Activated CD4-positive, alpha-beta T cell treated with anti-CD3 and anti-CD28 coated beads, Interleukin-2, amount 50 U/mL, for 16 hours (primary cell): Measurements from ENCODE around the gene HECTD2.
"Not testable (repeated sequence)": the region's sequence is repeated elsewhere in the genome, so short reads cannot be mapped to it uniquely, and the experiment has no call there.

Experiments
- DNase-seq: peaks from one replicate; pipeline ENCODE4 v3.0.0-alpha.2; 2020

The HECTD2 gene, protein sequence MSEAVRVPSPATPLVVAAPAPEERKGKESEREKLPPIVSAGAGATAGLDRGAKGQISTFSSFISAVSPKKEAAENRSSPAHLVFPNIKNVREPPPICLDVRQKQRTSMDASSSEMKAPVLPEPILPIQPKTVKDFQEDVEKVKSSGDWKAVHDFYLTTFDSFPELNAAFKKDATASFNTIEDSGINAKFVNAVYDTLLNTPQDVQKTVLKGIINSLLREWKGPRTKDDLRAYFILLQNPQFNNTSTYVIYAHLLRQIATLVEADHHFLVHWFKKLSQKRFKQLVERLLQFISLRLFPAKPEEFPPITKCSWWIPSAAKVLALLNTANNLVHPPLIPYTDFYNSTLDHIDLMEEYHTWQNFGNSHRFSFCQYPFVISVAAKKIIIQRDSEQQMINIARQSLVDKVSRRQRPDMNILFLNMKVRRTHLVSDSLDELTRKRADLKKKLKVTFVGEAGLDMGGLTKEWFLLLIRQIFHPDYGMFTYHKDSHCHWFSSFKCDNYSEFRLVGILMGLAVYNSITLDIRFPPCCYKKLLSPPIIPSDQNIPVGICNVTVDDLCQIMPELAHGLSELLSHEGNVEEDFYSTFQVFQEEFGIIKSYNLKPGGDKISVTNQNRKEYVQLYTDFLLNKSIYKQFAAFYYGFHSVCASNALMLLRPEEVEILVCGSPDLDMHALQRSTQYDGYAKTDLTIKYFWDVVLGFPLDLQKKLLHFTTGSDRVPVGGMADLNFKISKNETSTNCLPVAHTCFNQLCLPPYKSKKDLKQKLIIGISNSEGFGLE

DNA sequence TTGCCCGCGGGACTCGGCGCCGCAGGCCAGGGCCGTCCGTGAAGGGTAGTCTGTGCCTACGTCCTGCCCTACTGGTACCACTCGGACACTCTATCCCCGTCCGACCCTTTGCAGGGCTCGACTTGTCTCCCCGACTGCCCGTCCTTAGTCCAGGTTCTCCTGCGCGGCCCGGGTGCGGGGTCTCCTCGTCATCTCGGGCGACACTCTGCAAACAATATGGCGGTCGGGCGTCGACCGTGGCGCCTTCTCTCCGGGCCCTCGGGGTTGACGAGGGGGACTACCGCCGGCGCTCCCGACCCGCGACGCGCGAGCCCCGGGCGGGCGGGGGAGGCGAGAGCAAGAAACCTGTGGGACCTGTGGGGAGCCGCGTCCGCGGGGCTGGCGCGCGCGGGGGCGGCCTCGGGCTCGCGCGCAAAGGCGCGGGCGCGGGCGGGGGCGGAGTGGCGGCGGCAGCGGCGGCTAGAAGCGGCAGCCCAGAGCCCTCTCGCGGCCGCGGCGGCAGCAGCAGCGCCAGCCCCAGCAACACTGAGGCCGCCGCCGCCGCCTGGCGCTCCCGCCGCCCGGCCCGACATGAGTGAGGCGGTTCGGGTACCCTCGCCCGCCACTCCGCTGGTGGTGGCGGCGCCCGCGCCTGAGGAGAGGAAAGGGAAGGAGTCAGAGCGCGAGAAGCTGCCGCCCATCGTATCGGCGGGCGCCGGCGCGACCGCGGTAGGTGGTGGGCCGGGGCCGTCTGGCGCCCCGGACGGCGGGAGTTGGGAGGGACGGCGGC lies at the start of gene HECTD2:
TSS of gene HECTD2 (plus strand) at position 476 of the 769 bp plus-strand sequence. CDS start at position 571, 95 bp downstream.
- peak; percentile 78 for DNase-seq

DNA sequence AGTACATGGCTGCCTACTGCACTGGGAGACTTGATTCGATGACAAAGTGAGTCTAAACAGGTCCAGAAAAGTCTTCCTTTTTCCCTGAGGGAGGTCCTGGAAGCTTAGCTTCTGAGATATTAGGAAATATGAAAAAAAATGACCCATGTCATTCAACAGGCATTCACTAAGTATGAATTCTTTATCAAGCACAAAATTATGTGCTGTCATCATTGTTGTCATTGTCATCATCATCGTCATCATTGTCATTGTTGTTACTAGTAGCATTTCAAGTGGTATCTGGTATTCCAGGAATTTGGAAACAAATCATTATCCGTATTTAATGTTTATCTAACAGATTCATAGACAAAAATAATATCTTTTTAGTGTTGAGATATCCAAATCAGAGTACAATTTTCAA lies 49.7 kb upstream of the HECTD2 start:
- DNase-seq: no peak

DNA sequence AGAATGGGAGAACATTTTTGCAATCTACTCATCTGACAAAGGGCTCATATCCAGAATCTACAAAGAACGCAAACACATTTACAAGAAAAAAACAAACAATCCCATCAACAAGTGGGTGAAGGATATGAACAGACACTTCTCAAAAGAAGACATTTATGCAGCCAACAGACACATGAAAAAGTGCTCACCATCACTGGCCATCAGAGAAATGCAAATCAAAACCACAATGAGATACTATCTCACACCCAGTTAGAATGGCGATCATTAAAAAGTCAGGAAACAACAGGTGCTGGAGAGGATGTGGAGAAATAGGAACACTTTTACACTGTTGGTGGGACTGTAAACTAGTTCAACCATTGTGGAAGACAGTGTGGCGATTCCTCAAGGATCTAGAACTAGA lies 44.6 kb upstream of the HECTD2 start:
- not testable (repeated sequence) for DNase-seq

DNA sequence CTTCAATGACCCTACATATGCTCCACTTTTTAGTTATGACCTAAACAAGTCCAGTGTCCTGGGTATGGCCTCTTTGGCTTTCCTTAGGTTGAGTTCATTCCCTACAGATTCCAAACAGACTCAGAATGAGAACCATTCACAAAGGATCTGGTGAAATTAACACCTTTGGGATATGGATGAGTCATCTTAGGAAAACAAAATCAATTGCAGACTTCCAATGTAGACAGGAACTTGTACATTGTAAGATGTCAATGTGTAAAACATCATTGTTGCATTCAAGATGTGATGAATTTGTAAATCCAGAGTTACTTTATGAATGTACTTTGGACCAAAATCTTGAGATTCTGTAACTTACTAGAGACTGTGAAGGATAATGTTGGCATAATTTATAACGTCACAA lies 43.4 kb upstream of the HECTD2 start:
- no peak for DNase-seq

DNA sequence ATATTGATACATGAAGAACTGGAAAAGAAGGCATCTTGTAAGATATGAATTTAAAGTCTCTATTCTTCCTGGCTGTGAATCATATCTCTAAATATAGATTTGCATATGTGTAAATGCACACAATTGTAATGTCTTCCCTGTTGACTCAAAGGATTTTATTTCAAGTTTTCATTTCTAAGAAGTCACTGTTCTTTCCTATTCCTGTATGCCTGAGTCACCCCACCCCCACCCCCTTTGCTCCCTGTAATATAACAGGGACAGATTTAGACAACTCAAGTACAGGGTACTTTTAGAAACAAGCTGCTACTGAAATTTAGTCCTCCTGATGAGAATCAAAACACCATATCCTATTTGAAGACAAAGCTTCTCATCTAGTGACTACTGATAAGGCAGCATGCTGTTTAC lies 43.0 kb upstream of the HECTD2 start:
- DNase-seq: no peak

DNA sequence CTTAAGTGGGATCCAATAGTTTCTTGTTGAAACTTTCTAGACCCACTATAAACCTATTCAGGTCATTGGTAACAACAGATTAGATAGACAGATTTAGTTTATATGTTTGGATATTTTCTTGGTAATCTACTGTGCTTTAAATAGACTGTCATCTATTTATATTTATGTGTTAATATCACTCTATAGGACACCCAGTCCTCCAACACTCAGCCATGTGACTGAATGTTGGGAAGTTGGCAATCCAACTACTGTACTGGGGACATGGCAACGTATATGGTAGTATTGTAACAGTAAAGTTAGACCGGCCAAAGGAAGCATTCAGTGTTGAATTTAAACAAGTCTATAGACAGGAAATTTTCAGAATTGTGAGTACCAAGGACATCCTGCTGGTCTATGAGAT lies 42.6 kb upstream of the HECTD2 start:
- DNase-seq: no peak

DNA sequence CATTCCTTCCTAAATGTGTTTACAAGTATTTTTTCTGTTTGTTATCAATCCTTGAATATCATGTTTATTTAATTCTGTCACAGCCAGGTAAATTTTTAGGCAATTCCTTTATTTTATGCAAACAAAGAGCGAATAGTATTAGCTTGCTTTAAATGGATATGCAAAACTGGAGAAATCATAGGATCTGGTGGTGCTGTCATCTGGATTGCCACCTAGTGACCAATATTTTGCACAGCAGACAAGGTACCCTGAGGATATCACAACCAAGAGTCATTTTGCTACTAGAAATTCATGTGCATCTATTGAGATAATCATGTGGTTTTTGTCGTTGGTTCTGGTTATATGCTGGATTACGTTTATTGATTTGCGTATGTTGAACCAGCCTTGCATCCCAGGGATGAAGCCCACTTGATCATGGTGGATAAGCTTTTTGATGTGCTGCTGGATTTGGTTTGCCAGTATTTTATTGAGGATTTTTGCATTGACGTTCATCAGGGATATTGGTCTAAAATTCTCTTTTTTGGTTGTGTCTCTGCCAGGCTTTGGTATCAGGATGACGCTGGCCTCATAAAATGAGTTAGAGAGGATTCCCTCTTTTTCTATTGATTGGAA lies 40.1 kb upstream of the HECTD2 start:
- DNase-seq: not testable (repeated sequence)

DNA sequence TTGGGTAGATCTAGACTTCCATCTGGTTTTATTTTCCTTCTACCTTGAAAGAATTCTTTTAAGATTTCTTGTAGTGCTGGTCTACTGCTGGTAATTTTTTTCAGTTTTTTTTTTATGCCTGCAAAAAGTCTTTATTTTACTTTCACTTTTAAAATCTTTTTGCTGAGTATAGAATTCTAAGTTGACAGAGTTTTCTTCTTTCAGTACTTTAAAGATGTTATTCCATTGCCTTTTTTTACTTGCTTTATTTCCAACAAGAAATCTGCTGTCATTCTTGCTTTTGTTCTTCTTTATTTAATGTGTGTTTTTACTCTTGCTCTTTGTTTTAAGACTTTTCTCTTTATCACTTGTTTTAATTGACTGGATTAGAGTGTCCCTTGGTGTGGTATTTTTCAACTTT lies 36.1 kb upstream of the HECTD2 start:
- no peak for DNase-seq

DNA sequence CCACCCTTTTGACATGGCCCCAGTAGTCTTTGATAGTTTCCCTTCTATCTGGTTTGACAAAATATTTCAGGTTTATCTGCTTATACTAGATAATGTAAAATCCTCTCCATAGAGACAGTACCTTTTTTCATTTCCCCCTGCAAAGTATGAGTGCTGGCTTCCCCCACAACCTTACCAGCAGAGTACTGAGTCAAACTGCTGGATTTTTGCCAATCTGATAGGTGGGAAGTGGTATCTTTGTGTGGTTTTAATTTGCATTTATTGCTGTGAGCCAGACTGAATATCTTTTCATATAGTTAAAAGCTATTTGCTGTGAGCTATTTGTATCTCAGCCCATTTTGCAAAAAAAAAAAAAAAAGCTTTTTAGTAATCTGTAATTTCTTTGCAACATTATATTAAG lies 32.1 kb upstream of the HECTD2 start:
- DNase-seq: no peak

DNA sequence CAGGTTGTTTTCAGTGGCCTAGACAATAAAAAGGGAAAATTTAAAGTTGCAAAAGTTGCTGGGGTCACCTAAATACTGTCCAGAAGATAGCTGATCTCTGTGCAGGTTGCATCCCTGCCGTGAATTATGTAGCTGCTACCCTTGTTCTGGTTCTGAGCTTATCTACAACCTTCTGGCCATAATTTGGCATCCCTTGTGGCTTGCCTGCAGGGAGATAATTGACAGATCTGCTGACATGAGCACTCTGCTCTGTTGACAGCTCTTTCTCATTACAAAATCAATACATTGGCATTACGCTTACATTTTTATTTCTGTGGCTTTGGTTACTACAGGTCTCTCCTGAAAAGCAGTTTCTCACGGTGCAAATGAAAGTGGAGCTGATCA lies 29.3 kb upstream of the HECTD2 start:
- no peak for DNase-seq

DNA sequence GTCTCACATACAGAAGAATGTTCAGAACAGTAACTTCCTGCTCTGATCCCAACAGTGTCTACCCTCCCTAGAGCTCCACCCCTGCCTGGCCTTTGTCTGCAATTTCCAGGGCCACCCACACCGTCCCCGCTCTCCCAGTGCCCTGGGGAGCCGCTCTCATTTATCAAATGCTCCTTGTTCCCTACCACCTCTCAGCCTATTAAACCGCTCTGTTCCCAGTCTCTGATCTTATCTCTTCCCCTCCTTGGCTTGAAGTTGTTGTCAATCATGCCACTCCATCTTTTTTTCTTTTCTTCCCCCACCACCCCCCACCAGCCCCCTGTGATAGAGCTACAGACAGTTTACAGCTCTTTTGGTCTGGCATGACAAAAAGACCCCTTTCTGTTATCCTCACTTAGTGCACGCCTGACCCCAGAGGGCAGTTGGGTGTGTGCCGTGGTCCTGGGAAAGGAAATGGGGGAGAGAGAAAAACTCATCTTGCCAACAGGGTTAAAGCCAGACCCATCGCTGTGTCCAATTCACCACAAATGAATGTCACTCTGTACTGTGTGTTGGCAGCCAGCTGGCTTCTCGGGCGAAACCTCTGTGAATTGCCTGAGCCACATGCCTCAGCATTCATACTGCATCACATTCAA lies 28.8 kb upstream of the HECTD2 start:
- DNase-seq: no peak

DNA sequence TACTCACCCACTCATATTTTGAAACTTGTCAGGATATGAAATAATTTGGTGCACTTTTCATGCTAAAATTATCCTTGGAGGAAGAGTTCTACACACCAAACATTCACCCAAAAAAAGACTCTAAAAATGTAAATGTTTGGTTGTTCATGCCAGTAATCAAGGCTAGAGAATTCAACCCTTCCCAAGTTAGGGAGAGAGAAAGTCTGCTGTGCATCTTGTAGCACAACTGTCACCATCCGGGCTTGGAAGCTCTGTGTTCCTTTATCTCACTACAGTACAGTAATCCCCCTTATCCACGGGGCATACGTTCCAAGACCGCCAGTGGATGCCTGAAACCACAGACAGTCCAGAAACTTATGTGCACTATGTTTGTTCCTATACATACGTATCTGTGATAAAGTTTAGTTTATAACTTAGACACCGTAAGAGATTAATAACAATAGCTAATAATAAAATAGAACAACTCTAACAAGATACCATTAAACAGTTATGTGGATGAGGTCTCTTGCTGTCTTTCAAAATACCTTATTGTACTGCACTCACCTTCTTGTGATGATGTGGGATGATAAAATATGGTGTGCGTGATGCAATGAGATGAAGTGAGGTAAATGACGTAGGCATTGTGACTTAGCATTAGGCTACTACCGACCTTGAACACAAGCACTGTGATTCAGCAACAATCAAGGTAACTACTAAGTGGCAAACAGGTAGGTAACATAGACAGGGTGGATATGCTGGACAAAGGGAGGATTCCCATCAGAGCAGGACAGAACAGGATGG lies 24.6 kb upstream of the HECTD2 start:
- DNase-seq: no peak

DNA sequence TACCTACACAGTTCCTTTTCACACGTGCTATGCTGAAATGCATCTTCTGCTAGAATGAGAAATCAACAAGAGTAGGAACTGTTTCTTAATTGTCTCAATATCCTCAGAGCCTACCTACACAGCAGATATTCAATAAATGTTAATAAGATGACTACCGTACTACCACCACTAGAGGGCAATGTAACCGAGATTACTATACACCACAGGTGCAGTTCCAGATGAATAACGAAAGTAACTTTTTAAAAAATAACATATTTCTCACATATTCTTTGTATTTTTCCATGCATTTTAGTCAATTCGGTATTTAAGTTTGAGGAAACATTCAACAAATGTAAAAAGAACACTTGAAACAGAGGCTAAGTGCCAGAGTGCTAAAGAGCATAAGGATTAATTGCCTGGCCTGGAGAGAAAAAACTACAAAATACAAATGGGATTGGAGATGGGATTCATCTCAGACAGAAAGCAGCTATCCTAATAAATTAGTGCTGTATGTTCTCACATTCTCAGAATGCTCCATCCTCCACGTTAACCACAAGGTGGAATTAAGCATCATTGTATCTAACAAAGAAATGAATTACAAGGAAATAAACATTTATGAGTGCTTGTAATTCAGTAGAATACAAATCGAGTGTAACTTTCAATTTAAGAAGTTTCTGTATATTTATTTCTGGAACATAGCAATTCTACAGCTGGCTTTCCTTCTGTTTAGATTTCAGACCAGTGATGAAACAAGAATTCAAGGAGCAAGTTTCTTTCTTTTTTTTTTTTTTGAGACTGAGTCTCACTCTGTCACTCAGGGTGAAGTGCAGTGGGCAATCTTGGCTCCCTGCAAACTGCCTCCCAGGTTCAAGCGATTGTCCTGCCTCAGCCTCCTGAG lies 20.3 kb upstream of the HECTD2 start:
- peak; percentile 74 for DNase-seq

DNA sequence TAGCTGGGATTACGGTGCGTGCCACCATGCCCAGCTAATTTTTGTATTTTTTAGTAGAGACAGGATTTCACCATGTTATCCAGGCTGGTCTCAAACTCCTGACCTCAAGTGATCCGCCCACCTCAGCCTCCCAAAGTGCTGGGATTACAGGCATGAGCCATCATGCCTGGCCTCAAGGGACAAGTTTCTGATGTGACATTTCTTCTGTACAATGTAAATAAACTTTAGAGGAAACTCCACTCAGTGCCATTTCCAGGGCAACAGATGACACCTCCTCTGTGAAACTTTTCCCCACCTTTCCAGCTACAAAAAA lies 19.7 kb upstream of the HECTD2 start:
- not testable (repeated sequence) for DNase-seq

DNA sequence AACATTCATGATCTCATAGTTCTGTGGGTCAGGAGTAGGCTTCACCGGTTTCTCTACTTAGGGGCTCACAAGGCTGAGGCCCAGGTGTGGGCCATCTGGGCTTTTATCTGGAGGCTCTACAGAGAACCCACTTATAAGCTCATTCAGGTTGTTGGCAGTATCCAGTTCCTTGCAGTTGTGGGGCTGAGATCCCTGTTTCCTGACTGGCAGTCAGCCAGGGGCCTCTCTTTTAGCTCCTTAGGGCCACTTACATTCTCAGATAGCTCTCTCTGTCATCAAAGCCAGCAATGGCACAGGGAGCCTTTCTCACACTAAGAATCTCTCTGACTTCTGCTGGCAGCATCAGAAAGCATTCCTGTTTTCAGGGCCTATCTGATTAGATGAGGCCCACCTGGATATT lies 18.2 kb upstream of the HECTD2 start:
- DNase-seq: no peak

DNA sequence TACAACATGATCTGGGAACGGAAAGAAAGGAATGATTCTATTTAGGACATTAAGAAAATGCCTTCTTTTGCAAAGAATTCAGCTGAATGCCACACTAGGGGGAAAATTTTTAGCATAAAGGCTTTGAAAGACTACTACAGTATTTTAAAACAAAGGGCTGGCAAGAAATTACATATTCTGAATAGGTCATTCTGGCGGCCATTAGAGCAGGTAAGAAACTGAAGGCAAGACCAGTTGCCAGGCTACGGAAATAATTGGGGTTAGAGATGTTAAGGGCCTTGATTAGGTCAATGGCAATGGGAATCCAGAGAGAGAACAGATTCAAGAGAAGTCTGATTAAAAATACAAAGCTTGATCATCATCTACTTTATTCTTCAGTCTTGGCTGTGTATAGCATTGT lies 3.8 kb upstream of the HECTD2 start:
- DNase-seq: no peak

DNA sequence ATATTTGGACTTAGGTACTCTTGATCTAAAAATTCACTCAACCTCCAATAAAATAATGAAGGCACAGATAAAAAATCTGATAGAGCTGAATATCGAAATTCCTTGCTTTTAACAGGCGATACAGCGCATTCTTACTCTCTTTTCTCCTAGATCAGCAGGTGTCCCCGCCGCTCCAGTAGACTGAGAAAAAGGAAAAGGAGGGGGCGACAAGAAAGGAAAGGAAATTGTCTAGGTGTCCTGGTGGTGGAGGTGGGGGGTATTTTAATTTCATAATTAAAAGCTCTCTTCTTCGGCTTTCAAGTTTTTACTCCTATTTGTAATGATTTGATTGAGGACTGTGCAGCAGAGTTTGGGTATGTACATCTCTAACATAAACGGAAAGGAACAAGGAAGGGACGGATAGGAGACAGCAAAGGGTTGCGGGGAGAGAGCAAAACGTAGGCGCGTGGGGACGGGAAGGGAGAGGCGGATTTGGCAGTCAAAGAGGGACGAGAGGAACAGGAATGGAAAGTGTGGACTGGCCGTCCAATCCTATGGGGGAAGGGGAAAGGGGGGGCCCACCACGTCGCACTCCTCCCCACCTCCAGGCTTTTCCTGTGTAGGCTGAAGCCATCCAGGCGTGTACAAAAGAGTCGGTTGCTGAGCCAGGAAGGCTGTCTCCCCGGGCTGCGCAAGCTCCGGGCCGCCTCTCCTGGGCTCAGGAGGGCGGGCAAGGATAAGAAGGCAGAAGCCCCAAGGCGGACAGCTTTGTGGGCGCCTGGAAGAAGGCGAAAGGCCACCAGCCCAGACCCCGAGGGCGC lies 875 bp upstream of the HECTD2 start:
- peak; percentile 30 for DNase-seq

DNA sequence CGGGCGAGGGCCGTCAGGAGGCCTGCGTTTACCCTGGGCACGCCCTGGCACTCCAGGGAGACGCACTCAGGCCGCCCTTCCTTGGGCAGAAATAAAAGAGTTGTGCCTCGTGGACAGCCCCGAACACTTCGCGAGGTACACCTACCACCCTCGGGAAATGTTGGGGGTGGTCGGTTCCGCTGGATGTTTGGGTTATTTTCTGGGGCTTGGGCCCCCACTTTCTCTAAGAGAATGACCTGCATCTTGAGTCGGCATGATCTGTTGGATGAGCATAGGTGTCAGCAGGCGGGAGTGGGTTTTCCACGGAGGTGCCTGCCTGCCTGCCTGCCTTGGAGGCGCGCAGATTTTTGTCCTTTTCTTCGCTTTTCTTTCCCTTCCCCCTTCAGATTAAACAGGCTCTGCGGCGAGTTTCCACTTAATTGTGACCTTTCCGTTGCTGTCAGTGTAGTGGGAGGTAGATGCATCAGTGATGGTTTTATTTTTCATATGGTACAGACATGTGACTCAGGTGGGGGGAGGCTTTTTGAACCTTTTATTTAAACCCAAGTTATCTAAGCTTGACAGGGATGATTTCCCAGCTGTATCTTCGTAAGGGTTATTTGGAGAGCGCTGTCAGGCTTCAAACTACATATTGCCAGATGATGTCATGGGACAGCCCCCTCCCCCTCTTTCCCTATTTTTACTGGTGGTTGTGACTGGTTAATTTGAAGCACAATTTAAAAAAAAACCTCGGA lies 661 bp downstream of the HECTD2 start:
- DNase-seq: peak; percentile 21

DNA sequence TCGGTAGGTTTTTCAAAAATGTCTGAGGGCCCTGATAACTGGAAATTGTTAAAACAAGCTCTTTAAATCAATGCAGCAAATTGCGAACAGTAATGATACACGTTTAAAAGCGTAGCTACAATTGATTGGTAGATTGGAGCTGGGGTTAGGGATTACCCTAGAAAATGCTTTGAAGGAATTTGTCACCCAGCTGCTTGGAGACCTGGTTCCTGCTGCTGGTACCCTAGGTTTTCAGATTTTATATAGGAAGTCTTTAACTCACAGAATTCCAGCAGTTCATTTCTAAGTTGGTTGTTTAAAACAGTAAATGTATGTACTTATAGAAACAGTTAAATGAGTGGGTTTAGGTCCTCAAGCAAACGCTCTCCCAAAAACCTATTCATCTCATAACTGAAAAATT lies 1.5 kb downstream of the HECTD2 start:
- no peak for DNase-seq
